GM18520 (cell line): ENCODE results near the gene PRPF40B.
"Not testable (repeated sequence)": the region's sequence is repeated elsewhere in the genome, so short reads cannot be mapped to it uniquely, and the experiment has no call there.

ENCODE experiments used
- ATAC-seq: cut with Tn5 transposase; IDR thresholded peaks from one replicate; pipeline ENCODE4 v1.9.1; 2021; ENCODE audit not compliant: unreplicated experiment

The PRPF40B gene

DNA sequence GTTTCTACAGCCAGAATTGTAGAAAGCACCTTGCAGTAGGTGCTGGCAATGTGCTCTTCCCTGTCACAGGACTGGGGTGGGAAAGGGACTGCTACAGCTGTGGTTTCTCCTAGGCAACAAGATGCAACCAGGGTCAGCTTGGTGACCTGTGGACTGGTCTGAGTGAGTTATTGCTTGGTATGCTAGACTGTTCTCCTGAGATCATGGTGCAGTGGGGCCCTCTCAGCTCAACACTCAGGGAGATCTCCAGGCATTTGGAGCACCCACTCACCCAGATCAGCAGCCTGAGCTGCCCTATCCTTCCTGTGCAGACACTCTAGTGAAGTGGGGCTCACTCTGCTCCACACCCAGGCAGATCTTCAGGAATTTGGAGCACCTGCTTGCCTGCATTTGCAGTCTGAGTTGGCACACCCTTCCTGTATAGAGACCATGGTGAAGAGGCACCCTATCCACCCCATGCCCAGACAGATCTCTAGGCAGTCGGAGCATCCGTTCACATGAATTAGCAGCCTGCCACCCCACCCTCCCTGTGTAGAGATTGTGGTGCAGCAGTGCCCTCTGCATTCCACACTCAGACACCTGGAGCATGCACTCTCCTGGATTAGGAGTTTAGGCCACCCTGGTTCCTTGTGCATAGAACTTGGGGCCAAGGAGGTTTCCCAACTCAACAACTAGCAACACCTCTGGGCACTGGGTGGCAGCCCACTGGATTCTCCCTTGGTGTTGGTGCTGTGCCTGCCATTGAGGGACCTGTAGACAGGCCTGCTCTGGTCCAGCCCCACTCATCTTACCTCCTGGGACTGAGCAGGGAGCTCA is 14.1 kb upstream of the PRPF40B start:
- no peak for ATAC-seq

DNA sequence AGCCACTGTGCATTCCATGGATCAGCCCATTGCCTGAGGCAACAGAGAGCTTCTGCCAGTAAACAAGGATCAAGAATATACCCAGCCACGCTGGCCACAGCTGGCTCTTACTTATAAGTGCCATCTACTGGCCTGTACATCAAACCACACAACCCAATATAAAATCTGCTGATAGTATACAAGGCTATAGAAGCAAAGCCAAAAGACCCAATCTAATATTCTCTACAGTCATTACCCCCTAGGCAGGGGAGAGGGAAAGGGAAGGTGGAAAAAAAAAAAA is 13.5 kb upstream of the PRPF40B start:
- no peak for ATAC-seq

DNA sequence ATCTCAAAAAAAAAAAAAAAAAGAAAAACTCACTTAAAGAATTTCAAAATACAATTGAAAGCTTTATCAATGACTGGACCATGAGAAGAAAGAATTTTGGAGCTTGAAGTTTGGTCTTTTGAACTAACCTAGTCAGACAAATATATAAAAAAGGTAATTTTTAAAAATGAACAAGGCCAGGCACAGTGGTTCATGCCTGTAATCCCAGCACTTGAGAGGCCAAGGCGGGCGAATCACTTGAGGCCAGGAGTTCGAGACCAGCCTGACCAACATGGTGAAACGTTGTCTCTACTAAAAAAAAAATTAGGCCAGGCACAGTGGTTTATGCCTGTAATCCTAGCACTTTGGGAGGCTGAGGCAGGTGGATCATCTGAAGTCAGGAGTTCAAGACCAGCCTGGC is 12.6 kb upstream of the PRPF40B start:
- not testable (repeated sequence) for ATAC-seq

DNA sequence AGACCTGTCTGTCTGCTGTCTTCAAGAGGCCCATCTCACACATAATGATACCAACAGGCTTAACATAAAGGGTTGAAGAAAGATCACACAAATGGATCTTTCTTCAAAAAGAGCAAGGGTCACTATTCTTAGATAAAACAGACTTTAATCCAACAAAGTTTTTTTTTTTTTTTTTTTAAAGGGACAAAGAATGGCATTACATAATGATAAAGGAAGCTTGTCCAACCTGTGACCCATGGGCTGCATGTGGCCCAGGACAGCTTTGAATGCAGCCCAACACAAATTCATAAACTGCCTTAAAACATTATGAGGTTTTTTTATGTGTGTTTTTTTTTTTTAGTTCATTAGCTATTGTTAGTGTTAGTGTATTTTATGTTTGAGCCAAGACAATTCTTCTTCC is 11.2 kb upstream of the PRPF40B start:
- no peak for ATAC-seq

DNA sequence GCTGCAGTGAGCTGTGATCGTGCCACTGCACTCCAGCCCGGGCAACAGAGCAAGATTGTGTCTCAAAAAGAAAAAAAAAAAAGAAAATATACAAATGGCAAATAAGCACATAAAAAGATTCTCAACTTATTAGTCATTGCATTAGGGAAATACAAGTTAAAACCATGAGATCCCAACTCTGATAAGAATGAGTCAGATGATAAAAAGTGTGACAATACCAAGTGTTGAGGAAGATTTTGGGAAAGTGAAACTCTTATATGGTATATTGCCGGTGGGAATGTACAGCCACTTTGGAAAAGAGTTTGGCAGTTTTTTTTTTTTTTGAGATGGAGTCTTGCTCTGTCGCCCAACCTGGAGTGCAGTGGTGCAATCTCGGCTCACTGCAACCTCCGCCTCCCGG is 7.6 kb upstream of the PRPF40B start:
- no peak for ATAC-seq

DNA sequence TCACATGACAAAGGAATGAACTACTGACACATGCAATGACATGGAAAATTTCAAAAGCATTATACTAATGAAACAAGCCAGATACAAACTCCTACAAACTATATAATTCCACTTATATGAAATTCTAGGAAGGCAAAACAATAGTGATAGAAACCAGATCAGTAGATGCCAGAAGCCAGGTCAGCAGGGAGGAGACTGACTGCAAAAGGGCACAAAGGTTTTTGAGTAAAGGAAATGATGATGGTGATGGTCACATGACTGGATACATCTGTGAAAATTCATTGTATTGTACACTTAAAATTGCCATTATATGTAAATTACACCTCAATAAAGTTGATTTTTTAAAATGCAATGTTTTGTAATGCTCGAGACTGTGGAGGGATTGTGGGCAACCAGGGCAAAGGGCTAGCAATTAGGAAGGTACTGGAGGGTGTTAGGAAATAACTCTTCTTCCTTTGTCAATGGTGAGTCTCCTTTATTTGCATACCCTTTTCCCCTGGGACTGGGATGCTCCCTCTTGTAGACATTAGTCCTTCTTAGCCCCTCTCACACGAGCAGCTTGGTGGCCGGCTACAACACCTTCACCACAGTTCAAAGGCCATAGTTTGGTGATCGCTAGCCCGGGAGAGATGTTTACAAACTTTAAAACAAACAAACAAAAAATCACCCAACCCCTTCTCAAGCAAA is 6.7 kb upstream of the PRPF40B start:
- no peak for ATAC-seq

DNA sequence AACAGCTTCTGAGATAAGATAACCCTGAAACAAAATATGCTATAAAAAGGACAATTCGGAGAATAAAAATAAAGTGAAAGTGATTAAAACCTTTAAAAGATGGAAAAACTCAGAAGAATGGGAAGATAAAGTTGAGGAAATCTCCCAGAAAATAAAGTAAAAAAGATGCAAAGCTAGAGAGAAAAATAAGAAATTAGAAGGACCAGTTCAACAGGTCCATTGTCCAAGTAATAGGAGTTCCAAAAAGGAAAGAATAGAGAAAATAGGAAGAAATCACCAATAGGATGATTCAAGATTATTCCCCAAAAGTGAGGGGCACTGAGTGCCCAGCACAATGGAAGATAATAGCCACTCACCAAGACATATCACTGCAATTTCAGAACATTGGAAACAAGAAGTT is 4.8 kb upstream of the PRPF40B start:
- ATAC-seq: no peak

DNA sequence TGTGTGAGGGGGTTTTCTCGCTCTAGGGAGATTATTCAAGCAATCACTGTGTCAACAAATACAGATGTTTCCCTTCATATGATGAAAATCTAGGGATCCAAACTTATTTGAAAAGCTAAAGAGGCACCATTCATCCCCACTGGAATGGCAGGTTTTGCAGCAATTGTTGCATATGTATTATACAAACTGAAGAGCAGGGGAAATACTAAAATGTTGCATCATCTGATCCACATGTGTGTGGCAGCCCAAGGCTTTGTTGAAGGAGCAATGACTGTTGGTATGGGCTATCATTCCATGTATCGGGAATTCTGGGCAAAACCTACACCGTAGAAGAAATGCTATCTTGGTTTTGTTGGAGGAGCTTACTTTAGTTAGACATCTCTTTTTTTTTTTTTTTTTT is 4.1 kb upstream of the PRPF40B start:
- ATAC-seq: no peak

DNA sequence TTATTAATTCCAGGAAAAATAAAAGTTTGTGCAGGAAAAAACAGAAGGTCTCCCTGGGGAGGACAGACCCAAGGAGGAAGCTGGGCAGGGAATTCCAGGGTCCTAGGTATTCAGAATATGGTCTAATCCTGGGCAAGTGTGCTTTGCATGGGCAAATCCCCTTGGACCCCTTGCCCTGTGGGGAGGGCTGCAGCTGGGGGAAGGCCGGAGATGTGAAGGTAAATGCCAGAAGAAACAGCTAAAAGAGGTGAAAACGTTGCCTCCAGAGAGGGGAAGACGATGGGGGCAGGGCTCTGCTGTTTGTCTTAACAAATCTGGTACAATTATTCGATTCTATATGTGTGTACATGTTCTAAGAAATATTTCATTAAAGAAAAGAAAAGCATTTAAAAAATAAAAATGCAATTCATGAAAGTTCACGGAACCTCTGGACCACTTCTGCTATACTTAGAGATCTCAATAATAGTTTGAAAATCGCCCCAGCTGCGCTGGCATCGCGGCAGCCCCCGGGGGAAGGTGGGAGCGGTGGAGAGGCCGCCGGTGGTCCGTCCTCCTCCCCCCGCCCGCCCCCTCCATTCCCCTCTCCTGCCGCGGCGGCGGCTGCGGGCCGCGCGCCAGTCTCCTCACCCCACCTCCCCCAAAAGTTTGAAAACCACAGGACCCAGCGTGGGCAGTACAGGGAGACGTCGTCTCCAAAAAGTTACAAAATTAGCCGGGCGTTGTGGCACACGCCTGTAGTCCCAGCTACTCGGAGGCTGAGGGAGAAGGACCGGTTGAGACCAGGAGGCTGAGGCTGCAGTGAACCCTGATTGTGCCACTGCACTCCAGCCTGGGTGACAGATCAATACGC is 1.5 kb upstream of the PRPF40B start:
- no peak for ATAC-seq

DNA sequence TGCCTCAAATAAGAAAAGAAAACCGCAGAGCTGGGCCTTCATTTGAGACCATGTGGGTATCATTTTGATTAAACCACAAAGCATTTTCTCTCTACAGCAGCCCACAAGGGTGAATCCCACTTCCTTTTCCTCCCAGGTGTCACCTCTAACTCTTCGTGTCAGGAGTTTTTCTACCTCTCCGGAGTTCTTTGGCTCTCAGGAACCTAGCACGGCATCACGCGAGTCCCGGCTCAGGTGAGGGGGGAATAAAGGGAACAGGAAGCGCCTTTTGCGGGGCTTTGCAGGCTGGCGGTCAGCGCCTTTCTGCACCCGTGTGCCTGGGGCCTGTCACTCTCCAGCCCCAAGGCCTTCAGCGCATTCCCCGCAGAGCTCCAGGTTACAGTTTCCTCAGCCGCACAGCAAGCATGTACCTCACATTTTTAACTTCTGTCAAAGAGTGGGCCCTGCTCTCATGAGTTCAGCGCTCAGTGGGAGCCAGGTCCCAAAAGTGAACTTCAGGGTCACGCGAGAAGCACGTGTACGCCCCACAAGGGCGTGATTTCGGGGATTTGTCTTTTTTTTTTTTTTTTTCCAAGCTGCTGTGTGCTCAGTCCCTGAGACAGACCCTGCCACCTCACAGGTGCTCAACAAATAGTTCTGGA is 740 bp upstream of the PRPF40B start:
- ATAC-seq: peak; percentile 13

DNA sequence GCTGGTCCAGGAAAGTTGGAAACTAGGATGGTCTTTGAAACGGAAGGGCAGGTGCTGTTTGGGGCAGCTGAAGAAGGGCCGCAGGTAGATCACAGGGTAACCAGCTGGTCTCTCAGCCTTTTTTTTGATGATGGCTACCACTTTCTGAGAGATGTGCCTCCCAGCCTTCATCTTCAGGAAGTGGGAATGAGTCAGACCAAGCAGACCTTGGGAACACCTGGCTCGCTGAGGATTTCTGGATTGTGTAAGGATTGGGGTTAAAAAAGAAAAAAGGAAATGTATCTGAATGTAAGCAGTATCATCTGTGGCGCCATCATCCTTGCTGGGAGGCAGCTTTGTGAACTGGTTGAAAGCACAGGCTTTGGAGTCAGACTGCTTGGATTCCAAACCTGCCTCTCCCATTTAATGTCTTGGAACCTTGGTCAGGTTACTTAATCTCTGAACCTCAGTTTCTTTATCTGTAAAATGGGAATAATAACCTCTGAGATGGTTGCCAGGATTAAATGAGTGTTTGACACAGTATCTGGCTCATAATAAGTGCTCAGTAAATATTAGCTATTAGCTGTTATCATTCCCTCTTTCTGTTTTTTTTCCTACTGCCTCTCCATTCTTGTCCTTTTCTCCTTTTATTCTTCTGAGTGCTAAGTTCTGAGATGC is 1.7 kb downstream of the PRPF40B start:
- no peak for ATAC-seq

DNA sequence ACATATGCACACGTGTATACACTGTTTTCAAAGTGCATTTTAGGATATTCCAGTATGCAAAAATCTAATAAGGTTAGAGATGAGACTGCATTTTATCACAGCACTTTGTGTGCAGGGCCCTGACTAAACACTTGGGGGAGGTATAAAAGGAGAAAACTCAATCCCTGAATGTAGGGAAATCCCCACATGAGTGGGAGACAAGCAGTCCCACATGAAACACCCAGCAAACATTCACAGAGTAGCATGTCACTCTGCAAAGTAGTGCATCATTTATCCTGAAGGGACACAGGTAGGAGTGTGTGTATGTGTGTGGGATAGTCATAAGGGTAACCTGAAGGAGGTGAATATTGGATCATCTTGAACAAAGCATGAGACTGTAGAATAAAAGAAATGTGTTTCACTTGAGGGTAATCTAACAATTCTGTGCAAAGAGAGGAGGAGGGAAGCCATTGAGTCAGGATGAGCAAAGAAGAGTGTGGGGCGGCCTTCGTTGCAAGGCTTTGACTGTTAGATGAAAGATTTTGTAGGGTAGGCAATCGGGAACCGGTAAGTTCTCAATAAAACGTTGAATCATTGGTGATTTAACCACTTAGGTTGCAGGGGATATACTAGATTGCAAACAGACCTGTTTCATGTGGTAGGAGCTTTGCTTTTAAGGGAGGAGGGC is 2.9 kb downstream of the PRPF40B start:
- ATAC-seq: no peak

DNA sequence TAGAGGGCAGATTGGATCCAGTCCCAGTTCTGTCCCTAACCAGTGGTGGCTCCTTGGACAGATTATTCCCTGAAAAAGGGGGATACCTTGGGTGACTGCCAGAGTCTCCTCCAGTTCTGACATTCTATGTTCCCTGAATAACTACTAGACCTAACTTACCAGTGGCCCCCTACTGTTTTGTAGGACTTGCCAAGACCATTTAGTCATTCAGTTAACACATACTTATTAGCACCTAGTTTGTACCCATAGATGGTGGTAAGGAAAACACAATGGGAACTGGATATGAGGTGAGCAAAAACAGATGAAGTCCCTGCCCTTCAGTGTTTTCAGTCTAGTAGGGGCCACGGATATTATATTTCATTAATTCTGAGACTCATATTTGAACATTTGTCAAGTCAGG is 3.5 kb downstream of the PRPF40B start:
- no peak for ATAC-seq

DNA sequence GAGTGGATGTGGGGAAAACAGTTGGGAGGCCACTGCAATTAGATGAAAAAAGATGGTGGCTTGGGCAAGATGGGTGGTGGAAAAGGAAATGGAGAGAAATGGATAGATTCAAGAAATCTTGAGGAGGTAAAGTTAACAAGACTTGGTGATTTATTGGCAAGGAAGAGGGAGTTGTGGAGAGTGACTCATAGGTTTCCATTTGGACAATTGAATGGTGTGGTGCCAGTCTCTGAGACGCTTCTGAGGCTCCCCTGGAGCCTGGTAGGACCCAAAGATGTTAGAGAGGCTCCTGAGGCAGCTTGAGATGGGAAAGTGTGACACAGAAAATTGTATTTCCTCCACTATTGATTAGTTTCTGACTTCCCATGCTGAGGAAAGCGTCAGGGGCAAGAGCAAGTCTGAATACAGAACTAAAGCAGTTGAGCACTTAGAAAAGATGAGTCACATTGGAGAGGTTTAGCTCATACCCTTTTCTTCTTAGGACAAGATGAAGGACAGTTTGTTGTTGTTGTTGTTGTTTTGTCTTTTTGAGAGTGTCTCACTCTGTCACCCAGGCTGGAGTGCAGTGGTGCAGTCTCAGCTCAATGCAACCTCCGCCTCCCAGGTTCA is 4.5 kb downstream of the PRPF40B start:
- ATAC-seq: no peak

DNA sequence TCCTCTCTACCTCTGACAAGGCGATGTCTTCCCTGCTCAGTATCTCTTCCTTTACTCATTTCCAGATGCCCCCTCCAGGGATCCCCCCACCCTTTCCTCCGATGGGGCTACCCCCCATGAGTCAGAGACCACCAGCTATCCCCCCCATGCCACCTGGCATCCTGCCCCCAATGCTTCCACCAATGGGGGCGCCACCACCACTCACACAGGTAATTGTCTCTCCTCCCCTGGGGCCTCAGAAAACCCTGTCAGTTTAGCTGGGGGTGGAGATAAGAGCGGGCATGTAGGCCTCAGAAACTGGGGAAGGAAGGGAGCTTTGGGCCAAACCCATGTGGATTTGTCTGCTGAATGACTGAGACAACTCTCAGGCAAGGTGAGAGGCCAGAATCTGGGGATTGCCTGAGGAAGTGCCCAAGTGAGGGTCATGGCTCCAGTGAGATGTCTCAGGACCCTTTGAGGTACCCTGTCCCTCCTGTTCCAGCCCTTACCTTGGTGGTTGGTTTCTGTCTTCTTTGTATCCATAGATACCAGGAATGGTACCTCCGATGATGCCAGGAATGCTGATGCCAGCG is 8.1 kb downstream of the PRPF40B start:
- no peak for ATAC-seq

DNA sequence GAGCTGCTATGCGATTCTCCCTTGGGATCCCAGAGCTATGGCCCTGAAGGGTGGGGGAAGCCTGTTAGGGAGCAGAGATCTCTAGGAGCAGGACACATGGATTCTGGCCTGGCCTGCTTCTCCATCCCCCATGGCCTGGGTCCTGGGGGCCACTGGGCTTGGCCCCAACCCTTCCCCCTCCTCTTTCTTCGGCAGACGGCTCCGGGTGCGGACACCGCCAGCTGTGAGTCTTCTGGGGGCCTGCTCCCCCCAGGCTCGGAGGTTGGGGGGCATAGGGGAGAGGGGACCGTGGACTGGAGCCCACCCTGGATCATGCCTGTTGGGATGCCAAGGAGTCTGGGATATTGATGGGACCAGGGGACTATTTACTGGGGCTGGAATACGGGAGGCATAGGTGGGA is 9.0 kb downstream of the PRPF40B start:
- ATAC-seq: no peak

DNA sequence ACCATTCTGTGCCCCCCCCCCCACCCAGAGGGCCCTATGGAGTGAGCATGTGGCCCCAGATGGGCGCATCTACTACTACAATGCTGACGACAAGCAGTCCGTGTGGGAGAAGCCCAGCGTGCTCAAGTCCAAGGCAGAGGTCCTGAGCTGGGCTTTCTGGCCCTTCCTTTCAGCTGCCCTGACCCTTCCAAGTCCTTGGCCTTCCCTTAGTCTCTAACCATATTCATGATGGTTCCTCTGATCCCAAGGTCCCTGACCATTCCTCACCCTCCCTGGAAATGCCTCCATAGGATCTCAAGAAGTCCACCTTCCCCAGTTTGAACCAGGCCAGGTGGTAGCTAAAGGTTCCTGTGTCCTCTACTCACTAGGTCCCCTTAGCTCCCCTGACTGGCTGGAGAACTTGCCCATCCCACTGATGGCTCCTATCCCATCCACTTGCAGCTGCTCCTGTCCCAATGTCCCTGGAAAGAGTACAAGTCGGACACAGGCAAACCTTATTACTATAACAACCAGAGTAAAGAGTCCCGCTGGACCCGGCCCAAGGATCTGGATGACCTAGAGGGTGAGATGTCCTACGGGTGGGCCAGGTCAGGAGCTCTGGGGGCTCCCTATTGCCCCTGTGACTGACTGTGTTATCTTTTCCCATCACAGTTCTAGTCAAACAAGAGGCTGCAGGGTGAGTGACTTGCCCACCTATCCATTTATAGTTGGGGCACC is 9.8 kb downstream of the PRPF40B start:
- ATAC-seq: no peak

DNA sequence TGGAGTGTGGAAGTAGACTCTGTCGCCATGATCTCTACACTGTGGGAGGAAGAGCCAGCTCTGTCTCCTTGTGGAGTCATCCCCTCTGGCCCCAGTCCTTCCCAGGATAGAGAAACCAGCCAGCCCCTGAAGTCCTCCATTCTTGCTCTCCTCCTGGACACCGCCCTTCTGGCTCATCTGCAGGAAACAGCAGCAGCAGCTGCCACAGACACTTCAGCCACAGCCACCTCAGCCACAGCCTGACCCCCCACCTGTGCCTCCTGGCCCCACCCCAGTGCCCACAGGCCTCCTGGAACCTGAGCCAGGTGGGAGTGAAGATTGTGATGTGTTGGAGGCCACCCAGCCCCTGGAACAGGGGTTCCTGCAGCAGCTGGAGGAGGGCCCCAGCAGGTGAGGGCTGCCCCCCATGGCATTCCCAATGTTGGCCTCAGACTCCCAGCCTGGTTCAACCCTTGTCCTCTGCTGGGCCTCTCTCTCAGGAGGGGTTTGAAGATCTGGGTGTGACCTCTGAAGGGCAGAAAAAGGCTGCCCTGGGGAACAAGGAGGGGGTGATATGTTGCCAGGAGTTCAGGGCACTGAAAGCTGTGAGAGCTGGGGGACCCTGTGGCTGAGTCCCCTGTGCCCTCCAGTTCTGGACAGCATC is 10.5 kb downstream of the PRPF40B start:
- no peak for ATAC-seq

DNA sequence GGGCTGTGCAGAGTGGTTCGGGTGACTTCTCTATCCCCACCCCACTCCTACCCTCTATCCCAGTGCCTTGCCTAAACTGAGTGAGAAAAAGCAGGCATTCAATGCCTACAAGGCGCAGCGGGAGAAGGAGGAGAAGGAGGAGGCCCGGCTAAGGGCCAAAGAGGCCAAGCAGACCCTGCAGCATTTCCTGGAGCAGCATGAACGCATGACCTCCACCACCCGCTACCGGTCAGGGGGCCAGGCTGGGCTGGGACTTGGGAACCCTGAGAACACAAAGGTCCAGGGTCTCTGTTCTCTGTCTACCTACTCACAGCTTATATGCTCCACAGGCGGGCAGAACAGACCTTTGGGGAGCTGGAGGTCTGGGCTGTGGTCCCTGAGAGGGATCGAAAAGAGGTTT is 11.7 kb downstream of the PRPF40B start:
- ATAC-seq: no peak
